SK-N-MC (cell line): Measurements from ENCODE around the gene ELOB.

Source experiments
- EZH2 ChIP-seq: fragments of 200-600 bp; sonication (generic); IDR thresholded peaks from one replicate; pipeline ENCODE4 v1.6.1; 2017; ENCODE audit warnings: antibody characterized with exemption
- POLR2AphosphoS5 ChIP-seq: IDR thresholded peaks from 2 replicates; pipeline ENCODE4 v1.6.1; 2012; ENCODE audit warnings: mild to moderate bottlenecking, low read depth, low read length, borderline replicate concordance

DNA sequence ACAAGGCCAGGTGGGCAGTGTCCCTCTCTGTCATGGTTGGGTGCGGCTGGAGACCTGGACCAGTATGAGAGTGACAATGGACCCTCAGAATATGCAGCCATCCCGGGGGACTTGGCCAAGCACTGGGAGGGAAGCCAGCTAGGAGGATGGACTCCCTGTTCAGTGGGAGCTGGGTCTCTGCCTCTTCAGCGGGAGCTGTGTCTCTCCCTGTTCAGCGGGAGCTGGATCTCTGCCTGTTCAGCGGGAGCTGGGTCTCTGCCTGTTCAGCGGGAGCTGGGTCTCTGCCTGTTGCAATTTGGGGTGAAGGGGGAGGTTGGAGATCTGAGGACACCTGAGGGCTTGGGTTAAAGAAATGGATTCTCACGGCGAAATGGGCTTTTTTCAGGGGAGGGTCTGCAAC is 14.1 kb upstream of the ELOB start:
- TF ChIP-seq POLR2AphosphoS5 (no peak), EZH2 (no peak)
